Endodermal cell (in vitro differentiated cells): ENCODE measurements around the gene MRM2. TPM values are rescaled to one million over a fixed set of nuclear protein-coding genes. Genes with fewer than 3 reads are reported as not detected.
A peak's percentile ranks its signal among the peaks of the same experiment; 100 is the strongest.

Source experiments
- DNase-seq: peaks from one replicate; pipeline ENCODE4 v3.0.0-alpha.2; 2017
- H3K27ac ChIP-seq: 2 replicates; pipeline ENCODE4 v1.5.1; 2013; ENCODE audit warnings: mild to moderate bottlenecking, low read depth, low read length, moderate library complexity
- H3K27me3 ChIP-seq: 2 replicates; pipeline ENCODE4 v1.6.1; 2013; ENCODE audit warnings: mild to moderate bottlenecking, low read length, moderate library complexity; ENCODE audit not compliant: insufficient read depth, control insufficient read depth, poor library complexity, severe bottlenecking
- H3K36me3 ChIP-seq: 2 replicates; pipeline ENCODE4 v1.7.0; 2013; ENCODE audit warnings: mild to moderate bottlenecking, low read length, moderate library complexity; ENCODE audit not compliant: control insufficient read depth, insufficient read depth
- H3K4me1 ChIP-seq: one replicate; pipeline ENCODE4 v1.7.0; 2013; ENCODE audit warnings: low read length; ENCODE audit not compliant: control insufficient read depth, insufficient read depth
- H3K4me3 ChIP-seq: 2 replicates; pipeline ENCODE4 v1.5.1; 2013; ENCODE audit warnings: mild to moderate bottlenecking, low read length, moderate library complexity
- H3K9ac ChIP-seq: 2 replicates; pipeline ENCODE4 v1.6.1; 2013; ENCODE audit warnings: mild to moderate bottlenecking, low read length, moderate library complexity; ENCODE audit not compliant: poor library complexity, severe bottlenecking; ENCODE audit errors: extremely low read depth
- H3K9me3 ChIP-seq: 2 replicates; pipeline ENCODE4 v1.6.1; 2013; ENCODE audit warnings: mild to moderate bottlenecking, low read length, moderate library complexity; ENCODE audit not compliant: control insufficient read depth
- H3K27ac Mint-ChIP-seq: 2 replicates; pipeline ENCODE4 v1.8.0; 2020; ENCODE audit warnings: mixed read lengths
- H3K27me3 Mint-ChIP-seq: 2 replicates; pipeline ENCODE4 v1.8.0; 2021; ENCODE audit warnings: mild to moderate bottlenecking, mixed read lengths; ENCODE audit not compliant: insufficient read depth
- H3K36me3 Mint-ChIP-seq: 2 replicates; pipeline ENCODE4 v1.8.0; 2020; ENCODE audit warnings: low read depth, mixed read lengths
- H3K4me1 Mint-ChIP-seq: 2 replicates; pipeline ENCODE4 v1.8.0; 2020; ENCODE audit warnings: mixed read lengths
- H3K4me3 Mint-ChIP-seq: 2 replicates; pipeline ENCODE4 v1.8.0; 2020; ENCODE audit warnings: mild to moderate bottlenecking, moderate library complexity, mixed read lengths
- H3K9me3 Mint-ChIP-seq: 2 replicates; pipeline ENCODE4 v1.8.0; 2020; ENCODE audit warnings: mild to moderate bottlenecking, mixed read lengths
- CTCF ChIP-seq: fragments of 200-600 bp; sonication (generic); conservative IDR thresholded peaks from 2 replicates; pipeline ENCODE4 v1.5.0; 2021; ENCODE audit warnings: antibody characterized with exemption, mild to moderate bottlenecking
- WGBS, 2 experiments: methylation state at CpG; one replicate each; pipeline versions ENCODE4 v1.1.5 to v1.1.7; 2013; ENCODE audit warnings: missing lambda C conversion rate in 2 of 2, mixed read lengths in 1 of 2; ENCODE audit not compliant: insufficient coverage in 1 of 2, insufficient read length in 1 of 2; 5-methylcytosine and 5-hydroxymethylcytosine counted together
- total RNA-seq, 2 donors: library from RNA; stranded (reverse); fragmentation: NEBNext Ultra II Directional in 1 of 2; extraction: Animal tissue kit (Norgen Biotek cat#: 25700) in 1 of 2; gene quantifications; 2 replicates in 1 of 2; 3 replicates in 1 of 2; pipeline ENCODE4 v1.2.1, GENCODE V29; 2021

MRM2 gene
- total RNA-seq, 2 donors from 2014 or later: 38.9 TPM

- DNase-seq: no peak
- Mint-ChIP-seq H3K9me3 (no peaks in the 10 kb centered on the region), H3K4me3 (no peak overlapping the region), H3K36me3 (peaks cover 39% of the 10 kb centered on the region), H3K4me1 (no peaks in the 10 kb centered on the region), H3K27me3 (no peaks in the 10 kb centered on the region), H3K27ac (no peak overlapping the region)
- H3K9ac ChIP-seq: no peak overlapping the region
- no peak for TF ChIP-seq CTCF
- no peaks in the 10 kb centered on the region for H3K4me1 ChIP-seq
- no peaks in the 10 kb centered on the region for H3K27me3 ChIP-seq
- WGBS, 2 experiments: 97% methylated on average over 20 to 32 of the region's 32 CpGs
- H3K4me3 ChIP-seq: no peak overlapping the region
- H3K27ac ChIP-seq: no peak overlapping the region
- peaks cover 8% of the 10 kb centered on the region for H3K36me3 ChIP-seq
- H3K9me3 ChIP-seq: no peaks in the 10 kb centered on the region
Measured at GRCh38 chr7:2253525-2254244, 11.7 kb upstream of the MRM2 start.

GRCh38 chr7:2253021-2253420 lies 11.0 kb upstream of the MRM2 start:
- Histone ChIP-seq H3K27me3 (no peaks in the 10 kb centered on the region), H3K9ac (no peak overlapping the region), H3K9me3 (no peaks in the 10 kb centered on the region), H3K27ac (no peak overlapping the region), H3K36me3 (peaks cover 8% of the 10 kb centered on the region), H3K4me3 (no peak overlapping the region), H3K4me1 (no peaks in the 10 kb centered on the region)
- no peak overlapping the region for H3K4me3 Mint-ChIP-seq
- 95 to 99% methylated on average over 9 of the region's 9 CpGs for WGBS, 2 experiments
- no peaks in the 10 kb centered on the region for H3K4me1 Mint-ChIP-seq
- H3K27me3 Mint-ChIP-seq: no peaks in the 10 kb centered on the region
- no peak for DNase-seq
- peaks cover 37% of the 10 kb centered on the region for H3K36me3 Mint-ChIP-seq
- no peak for TF ChIP-seq CTCF
- no peaks in the 10 kb centered on the region for H3K9me3 Mint-ChIP-seq
- peak overlapping the region; percentile 26 for H3K27ac Mint-ChIP-seq

- Histone ChIP-seq H3K27me3 (no peaks in the 10 kb centered on the region), H3K36me3 (peaks cover 8% of the 10 kb centered on the region), H3K27ac (no peak overlapping the region), H3K4me3 (no peak overlapping the region), H3K9me3 (no peaks in the 10 kb centered on the region), H3K9ac (no peak overlapping the region), H3K4me1 (no peaks in the 10 kb centered on the region)
- DNase-seq: no peak
- H3K36me3 Mint-ChIP-seq: peaks cover 35% of the 10 kb centered on the region
- H3K4me1 Mint-ChIP-seq: no peaks in the 10 kb centered on the region
- no peak overlapping the region for H3K4me3 Mint-ChIP-seq
- TF ChIP-seq CTCF: no peak
- H3K9me3 Mint-ChIP-seq: no peaks in the 10 kb centered on the region
- no peaks in the 10 kb centered on the region for H3K27me3 Mint-ChIP-seq
- 94 to 95% methylated on average over 9 to 24 of the region's 24 CpGs for WGBS, 2 experiments
- H3K27ac Mint-ChIP-seq: peak overlapping the region; percentile 58
Measured at GRCh38 chr7:2251841-2252771, 10.1 kb upstream of the MRM2 start.
